Skeletal muscle cell (primary cell): ENCODE results near the gene MEIOSIN.
A peak's percentile ranks its signal among the peaks of the same experiment; 100 is the strongest.
"Not testable (repeated sequence)": the region's sequence is repeated elsewhere in the genome, so short reads cannot be mapped to it uniquely, and the experiment has no call there.

ENCODE experiments used
- DNase-seq: peaks from one replicate; pipeline ENCODE4 v3.0.0-alpha.2; 2010; ENCODE audit warnings: low read depth
- H3K4me3 ChIP-seq: 2 replicates; pipeline ENCODE4 v1.5.1; 2011; ENCODE audit warnings: low read depth, mild to moderate bottlenecking, control low read depth, low read length, moderate library complexity

MEIOSIN gene

DNA sequence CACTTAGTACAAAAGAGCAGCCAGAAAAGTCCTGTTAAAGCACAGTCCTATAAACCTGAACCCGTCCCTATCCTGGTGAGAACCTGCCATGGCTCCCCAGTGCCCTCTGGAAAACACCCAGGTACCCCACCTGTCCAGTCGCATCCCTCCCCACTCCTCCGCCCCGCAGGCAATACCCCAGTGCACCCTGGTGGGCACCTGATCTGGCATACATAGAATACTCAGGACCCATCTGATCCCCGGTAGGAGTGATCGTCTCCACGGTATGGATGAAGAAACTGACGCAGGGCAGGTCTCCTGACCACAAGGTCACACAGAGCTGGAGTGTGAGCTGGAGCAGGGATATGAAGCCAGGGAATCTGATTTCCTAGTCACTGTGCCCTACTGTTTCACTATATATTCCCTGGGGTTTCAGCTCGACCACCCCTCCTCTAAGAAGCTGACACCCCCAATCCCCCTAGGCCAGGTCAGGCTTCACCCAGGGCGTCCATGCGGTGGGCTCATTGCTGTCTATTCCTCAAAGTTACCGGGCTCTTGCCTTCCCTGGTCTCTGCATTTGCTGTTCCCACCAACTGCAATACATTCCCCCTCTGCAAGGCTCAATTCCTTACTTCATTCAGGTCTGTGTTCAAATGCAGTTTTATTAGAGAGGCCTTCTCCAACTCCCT is 15.1 kb upstream of the MEIOSIN start:
- peak overlapping the region; percentile 92 for H3K4me3 ChIP-seq
- no peak for DNase-seq

DNA sequence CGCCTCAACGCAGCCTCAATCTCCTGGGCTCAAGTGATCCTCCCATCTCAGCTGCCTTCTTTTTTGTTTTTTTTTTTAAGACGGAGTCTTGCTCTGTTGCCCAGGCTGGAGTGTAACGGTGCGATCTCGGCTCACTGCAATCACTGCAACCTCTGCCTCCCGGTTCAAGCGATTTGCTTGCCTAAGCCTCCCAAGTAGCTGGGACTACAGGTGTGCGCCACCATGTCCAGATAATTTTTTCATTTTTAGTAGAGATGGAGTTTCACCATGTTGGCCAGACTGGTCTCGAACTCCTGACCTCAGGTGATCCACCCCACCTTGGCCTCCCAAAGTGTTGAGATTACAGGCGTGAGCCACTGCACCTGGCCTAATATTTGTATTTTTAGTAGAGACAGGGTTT is 13.2 kb upstream of the MEIOSIN start:
- not testable (repeated sequence) for H3K4me3 ChIP-seq, DNase-seq

DNA sequence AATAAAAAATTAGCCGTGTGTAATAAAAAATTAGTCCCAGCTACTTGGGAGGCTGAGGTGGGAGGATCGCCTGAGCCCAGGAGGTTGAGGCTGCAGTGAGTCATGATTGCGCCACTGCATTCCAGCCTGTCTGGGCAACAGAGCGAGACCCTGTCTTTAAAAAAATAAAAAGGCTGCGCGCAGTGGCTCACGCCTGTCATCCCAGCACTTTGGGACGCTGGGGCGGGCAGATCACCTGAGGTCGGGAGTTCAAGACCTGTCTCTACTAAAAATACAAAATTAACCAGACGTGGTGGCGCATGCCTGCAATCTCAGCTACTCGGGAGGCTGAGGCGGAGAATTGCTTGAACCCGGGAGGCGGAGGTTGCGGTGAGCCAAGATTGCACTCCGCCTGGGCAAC is 4.6 kb upstream of the MEIOSIN start:
- not testable (repeated sequence) for DNase-seq, H3K4me3 ChIP-seq

DNA sequence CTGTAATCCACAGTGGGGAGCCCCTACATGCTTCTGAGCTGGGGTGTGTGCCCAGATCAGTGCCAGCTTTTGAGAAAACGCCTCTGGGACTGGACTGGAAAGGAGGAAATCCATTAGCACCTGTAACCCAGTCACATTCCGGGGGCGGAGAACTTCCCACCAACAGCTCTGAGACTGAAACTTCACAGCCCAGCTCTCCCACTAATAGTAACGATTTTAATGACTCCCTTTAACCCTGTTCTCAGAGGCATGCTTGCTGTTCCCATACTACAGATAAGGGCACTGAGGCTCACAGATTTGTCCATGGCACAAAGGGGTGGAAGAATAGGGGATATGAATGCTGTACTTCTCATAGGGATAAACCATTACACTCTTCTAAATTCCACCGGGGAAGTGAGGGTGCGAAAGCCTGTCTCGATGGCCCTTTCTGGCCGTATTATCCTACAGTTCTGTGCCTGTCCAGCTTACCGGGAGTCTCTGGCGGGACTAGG is 3.4 kb upstream of the MEIOSIN start:
- DNase-seq = no peak
- peak overlapping the region; percentile 66 for H3K4me3 ChIP-seq

DNA sequence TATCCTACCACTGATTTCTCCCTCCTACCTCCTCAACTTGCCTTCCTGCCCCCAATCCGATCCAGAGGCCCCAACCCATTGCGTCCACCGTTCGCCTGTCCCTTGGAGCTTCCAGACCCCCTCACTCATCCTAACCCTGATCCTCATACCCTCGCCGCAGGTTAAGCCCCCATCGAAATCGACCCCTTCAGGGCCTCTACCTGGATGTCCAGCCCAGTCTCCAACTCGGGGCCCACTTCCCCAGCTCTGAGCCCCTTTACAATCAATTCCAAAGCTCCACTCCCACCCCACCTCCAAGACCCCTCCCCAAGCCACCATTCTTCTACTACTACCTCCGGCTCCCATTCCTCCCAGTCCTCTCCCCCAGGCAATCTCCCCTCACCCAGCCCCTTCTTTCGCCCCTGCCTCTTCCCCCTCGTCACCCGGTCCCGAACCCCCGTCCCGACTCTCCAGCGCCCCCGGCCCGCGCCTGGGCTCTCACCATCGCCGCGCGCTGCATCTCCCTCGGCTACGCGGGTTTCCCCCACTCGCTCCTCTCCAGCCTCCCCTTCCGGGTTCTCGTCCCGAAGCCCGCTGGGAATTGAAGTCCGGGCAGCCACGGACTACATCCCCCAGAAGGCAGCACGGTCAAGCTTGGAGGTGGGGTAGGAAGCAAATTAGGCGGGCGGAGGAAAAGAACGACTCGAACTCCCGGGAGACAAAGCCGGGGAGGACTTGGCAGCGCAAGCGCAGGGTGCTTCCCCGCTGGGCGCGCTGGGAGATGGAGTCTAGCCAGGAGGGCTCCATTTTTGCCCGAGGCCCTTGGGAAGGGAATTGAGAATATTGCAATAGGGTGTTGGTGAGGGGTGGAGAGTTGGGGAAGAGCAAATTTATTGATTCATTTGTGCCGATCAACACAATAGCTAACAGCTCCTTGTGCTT is 2.6 kb upstream of the MEIOSIN start, which contains the start of gene FBXO46:
FBXO46 (minus strand) TSS at position 529 of the 921 bp plus-strand sequence. CDS start 17,401 bp downstream, outside the sequence.
- DNase-seq = peak; percentile 96
- peak within 1 kb of the TSS; percentile 66 for H3K4me3 ChIP-seq

DNA sequence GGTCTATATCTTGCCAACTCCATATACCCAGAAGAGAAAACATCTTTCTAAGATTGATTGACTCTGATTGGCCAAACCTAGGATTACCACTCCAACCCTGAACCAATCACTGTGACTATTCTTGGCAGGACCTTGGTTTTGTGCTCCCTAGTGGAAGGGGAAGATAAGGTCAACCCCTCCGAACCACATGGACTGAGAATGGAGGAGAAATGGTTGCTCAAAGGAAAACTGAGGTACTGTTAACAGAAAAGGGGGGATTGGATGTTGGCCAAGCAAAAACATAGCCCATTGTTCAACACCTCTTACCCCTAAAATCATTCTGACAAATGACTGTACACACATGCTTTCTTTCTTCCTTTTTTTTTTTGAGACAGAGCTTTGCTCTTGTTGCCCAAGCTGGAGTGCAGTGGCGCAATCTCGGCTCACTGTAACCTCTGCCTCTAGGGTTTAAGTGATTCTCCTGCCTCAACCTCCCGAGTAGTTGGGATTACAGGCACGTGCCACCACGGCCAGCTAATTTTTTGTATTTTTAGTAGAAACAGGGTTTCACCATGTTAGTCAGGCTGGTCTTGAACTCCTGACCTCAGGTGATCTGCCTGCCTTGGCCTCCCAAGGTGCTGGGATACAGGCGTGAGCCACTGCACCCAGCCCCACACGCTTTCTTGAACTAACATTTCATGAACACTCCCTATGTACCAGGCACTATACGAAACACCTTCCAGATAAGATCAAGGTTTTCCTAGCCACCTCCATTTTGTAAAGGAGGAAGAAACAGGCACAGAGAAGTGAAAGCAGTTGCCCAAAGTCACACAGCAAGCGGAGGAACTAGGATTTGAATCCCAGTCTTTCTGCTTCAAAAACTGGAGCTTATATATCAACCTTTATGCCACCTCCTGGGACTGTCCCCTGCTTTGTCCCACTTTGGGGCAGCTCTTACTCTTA is 6.5 kb downstream of the MEIOSIN start:
- no peak for DNase-seq
- no peak overlapping the region for H3K4me3 ChIP-seq

DNA sequence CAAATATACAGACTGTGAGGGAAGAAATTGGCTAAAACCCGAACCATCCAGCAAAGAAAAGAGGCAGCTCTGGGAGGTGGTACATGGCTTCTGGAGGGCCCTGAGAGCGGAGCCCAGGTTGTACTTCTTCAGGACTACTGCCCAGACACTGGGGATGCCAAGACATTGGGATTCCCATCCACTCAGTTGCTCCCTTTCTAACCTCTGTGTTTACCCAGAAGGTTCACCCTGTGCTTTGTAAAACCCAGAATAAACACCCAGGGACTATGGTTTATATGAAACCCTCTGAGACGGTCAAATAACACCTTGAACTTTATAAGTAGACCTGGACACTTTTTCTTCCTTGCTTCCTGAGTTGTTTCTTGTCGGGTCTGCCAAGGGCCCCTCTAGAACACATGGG is 9.7 kb downstream of the MEIOSIN start:
- no peak for DNase-seq

DNA sequence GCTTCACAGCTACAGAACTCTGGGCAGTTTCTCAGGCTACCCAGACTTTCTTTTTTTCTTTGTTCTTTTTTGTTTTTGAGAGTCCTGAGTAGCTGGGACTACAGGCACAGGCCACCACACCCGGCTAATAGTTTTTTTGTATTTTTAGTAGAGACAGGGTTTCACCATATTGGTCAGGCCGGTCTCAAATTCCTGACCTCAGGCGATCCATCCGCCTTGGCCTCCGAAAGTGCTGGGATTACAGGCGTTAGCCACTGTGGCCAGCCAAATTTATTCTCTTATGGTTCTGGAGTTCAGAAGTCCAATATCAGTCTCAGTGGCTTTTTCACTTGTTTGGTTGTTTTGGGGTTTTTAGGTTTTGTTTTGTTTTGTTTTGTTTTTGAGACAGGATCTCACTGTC is 12.4 kb downstream of the MEIOSIN start:
- no peak overlapping the region for H3K4me3 ChIP-seq
- no peak for DNase-seq

More for the DNA sequence above, 9.7 kb downstream of the MEIOSIN start:
- no peak overlapping the region for H3K4me3 ChIP-seq

DNA sequence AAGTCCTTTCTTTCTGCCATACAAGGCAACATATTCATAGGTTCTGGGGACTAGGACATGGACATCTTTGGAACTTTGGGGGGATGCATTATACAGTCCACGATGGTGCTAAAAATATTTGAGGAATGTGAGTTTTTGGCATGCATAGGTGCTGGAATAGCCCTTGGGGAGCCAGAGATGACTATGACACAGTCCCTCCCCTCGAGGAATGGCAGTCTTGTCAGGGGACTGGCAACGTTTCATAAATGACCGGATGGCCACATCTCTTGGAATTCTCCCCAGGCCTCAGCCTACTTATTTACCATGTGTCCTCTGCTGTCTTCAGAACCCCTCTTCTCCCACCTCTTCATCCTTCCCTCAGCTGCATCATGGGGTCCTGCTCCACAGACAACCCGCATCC is 13.6 kb downstream of the MEIOSIN start:
- H3K4me3 ChIP-seq = no peak overlapping the region
- no peak for DNase-seq

DNA sequence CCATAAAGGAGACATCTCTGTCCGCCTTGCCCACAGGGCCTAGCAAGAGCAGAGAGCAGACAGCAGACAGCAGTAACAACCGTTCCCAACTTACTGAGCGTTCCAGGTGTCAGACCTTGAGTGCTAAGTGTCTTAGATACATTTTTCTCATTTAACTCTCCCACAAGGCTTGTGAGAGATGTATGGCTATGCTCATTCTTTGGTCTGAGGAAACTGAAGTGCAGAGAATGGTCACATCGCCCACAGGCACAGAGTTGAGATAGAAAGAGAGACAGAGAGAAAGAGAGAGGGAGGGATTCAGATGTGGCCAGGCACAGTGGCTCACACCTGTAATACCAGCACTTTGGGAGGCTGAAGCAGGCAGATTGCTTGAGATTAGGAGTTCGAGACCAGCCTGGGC is 14.3 kb downstream of the MEIOSIN start:
- no peak for DNase-seq
- H3K4me3 ChIP-seq = no peak overlapping the region

DNA sequence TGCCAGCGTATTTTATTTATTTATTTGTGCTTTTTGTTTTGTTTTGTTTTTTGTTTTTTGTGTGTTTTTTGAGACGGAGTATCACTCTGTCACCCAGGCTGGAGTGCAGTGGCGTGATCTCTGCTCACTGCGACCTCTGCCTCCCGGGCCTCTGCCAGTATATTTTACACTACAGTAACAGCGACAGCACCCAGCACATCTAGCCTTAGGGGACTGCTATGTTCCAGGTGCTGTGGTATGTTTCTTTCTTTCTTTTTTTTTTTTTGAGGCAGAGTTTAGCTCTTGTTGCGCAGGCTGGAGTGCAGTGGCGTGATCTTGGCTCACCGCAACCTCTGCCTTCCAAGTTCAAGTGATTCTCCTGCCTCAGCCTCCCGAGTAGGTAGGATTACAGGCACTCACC is 18.2 kb downstream of the MEIOSIN start:
- H3K4me3 ChIP-seq, DNase-seq: not testable (repeated sequence)

DNA sequence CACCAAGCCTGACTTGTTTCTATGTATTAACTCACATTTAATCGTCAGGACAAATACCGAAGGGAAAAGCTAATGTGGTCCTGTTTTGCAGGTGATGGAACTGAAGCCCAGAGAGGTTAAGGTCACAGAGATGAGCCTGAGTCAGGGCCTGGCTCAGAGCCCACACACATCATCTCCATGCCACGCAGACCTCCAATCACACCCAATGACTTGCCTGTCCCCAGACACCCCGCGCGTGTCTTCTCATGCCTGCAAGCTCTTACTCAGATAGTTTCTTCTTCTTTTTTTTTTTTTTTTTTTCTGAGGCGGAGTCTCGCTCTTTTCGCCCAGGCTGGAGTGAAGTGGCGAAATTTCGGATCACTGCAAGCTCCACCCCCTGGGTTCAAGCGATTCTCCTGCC is 19.4 kb downstream of the MEIOSIN start:
- no peak for DNase-seq
- no peak overlapping the region for H3K4me3 ChIP-seq

DNA sequence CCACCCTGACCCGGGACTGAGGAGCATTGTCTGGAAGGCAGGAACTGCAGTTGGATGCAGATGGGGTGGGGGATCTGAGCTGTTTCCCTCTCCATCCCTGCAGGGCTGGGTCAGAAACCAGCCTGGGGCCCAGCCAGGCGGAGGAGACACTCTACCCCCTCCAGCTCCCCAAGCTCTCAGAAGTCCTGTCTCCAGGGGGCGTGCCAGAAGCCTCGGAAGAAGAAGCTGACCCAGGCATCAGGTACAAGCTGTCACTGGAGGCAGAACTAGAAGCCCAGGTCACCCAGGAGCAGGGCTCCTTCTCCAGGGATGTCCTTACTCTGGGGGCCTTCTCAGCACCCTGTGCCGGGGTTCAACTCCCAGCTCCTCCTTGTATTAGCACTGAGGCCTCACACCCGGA is 20.3 kb downstream of the MEIOSIN start:
- H3K4me3 ChIP-seq = no peak overlapping the region
- no peak for DNase-seq

DNA sequence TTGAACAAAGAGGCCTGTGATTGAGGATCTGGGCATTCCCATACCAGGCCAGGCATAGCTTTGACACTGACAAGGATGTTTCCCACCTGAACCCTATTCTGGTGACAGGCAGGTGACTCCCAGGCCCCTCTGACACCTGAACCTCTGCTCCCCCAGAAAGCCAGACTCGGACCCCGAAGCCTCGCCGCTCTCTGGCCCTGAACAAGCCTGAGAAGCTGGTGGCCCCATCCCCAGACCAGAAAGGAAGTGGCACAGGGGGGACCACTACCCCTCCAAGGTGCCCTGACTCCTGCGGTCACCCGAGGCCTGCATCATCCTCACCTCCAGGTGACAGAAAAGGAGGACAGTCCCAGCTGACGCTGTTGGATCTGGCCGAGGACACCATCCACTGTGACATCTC is 21.1 kb downstream of the MEIOSIN start:
- DNase-seq = no peak
- no peak overlapping the region for H3K4me3 ChIP-seq

DNA sequence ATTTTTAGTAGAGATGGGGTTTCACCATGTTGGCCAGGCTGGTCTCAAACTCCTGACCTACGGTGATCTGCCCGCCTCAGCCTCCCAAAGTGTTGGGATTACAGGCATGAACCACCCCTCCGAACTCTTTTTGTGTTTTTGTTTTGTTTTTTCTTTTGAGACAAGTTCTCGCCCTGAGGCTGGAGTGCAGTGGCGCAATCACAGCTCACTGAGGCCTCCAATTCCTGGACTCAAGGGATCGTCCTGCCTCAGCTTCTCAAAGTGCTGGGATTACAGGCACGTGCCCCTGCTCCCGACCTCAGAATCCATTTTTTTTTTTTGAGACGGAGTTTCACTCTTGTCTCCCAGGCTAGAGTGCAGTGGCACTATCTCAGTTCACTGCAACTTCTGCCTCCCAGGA is 24.5 kb downstream of the MEIOSIN start:
- DNase-seq = no peak
- H3K4me3 ChIP-seq = no peak overlapping the region

DNA sequence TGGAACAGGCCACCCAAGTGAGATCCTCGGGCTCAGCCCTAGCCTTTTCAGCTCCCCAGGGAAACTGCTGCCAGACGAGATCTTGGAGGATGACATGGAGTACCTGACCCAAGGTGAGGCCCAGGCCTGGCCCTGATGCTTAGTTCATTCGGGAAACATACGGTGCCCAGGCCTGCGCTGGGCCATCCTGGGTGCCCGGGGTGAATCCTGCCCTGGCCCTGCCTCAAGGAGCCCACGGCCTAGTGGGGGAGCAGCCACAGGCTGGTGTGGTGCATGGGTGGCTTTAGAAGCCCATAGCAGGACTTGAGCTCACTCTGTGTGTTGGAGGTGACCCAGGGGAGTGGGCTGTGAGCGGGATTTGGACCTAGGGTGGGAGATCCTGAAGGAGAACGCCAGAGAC is 25.7 kb downstream of the MEIOSIN start:
- H3K4me3 ChIP-seq = no peak overlapping the region
- no peak for DNase-seq

DNA sequence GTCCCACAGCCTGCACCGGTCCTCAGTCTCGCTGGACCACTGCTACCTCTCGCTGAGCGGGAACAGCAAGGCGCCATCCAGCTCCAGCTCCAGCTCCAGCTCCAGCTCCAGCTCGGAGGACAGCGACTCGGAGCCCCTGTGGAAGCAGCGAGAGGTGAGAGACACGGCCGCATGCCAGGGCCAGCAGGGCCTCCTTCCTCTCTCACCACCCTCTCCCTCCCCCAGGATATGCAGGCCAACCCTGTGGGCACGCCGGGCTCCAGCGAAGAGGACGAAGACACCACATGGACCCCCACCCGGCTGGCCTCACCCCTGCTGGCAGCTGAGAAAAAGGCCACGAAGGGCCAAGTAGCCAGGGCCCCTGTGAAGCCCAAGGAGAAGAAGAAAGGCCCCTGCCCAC is 28.5 kb downstream of the MEIOSIN start:
- no peak overlapping the region for H3K4me3 ChIP-seq
- no peak for DNase-seq

DNA sequence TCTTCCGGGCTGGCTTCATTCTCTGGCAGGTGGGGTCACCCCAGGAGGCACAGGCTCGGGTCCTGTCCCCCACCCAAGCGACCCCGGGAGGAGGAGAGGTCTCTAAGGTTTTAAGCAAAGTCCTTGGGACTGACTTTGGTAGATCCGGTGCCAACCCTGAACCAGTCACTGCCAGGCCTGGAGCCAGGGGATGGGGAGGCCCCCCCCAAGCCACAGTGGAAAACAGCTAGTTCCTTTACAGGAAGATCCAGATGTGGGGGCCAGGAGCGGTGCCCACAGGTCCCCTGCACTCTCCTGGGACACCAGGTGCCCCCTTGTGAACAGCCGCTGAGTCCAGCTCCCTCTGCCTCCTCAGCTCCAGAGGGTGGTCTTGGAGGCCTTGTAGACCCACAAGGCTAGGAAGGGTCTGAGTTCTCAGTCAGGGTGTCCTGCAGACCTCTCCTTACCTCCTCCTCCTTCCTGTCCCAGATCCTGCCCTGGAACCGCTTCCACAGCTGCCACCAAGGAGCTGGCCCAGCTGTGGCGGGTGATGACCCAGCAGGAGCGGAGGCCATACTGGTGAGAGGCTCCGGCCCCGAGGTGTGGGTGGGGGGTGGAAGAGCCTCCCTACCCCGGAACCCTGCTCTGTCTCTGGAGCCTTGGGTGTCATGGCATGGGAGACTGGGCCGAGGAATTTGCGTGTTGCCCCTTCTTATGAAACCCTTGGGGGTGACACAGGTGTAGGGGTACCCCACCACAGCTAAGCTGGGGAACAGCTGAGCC is 29.8 kb downstream of the MEIOSIN start:
- DNase-seq = no peak
- H3K4me3 ChIP-seq = no peak overlapping the region
